GM21717 (cell line): ENCODE results near the gene TBC1D5.
A peak's percentile ranks its signal among the peaks of the same experiment; 100 is the strongest.

ENCODE experiments used
- ATAC-seq: cut with Tn5 transposase; IDR thresholded peaks from one replicate; pipeline ENCODE4 v1.9.1; 2021; ENCODE audit warnings: mild to moderate bottlenecking, moderate library complexity; ENCODE audit not compliant: unreplicated experiment

TBC1D5 gene

GRCh38 chr3:17258823-17259436 lies 483.5 kb downstream of the TBC1D5 start:
- ATAC-seq: no peak

GRCh38 chr3:17257269-17257668 lies 485.2 kb downstream of the TBC1D5 start:
- no peak for ATAC-seq

GRCh38 chr3:17243621-17244020 lies 498.8 kb downstream of the TBC1D5 start:
- ATAC-seq: no peak

GRCh38 chr3:17239417-17239816 lies 503.0 kb downstream of the TBC1D5 start:
- no peak for ATAC-seq

GRCh38 chr3:17238023-17238422 lies 504.4 kb downstream of the TBC1D5 start:
- ATAC-seq: no peak

GRCh38 chr3:17235310-17235709 lies 507.1 kb downstream of the TBC1D5 start:
- no peak for ATAC-seq

- ATAC-seq: no peak
Observed at GRCh38 chr3:17234382-17234781, 508.0 kb downstream of the TBC1D5 start.

GRCh38 chr3:17233398-17233800 lies 509.0 kb downstream of the TBC1D5 start:
- peak; percentile 89 for ATAC-seq

- peak; percentile 50 for ATAC-seq
Observed at GRCh38 chr3:17232442-17232841, 510.0 kb downstream of the TBC1D5 start.

GRCh38 chr3:17231537-17232261 lies 510.7 kb downstream of the TBC1D5 start:
- no peak for ATAC-seq

GRCh38 chr3:17227472-17227871 lies 515.0 kb downstream of the TBC1D5 start:
- no peak for ATAC-seq

GRCh38 chr3:17221529-17221928 lies 520.9 kb downstream of the TBC1D5 start:
- ATAC-seq: no peak

- ATAC-seq: no peak
Observed at GRCh38 chr3:17219593-17219992, 522.8 kb downstream of the TBC1D5 start.

- ATAC-seq: no peak
Observed at GRCh38 chr3:17218587-17218986, 523.8 kb downstream of the TBC1D5 start.

GRCh38 chr3:17217588-17217987 lies 524.8 kb downstream of the TBC1D5 start:
- ATAC-seq: no peak

GRCh38 chr3:17213102-17213501 lies 529.3 kb downstream of the TBC1D5 start:
- ATAC-seq: no peak

- ATAC-seq: no peak
Observed at GRCh38 chr3:17207979-17208378, 534.5 kb downstream of the TBC1D5 start.

- no peak for ATAC-seq
Observed at GRCh38 chr3:17207019-17207418, 535.4 kb downstream of the TBC1D5 start.

- ATAC-seq: no peak
Observed at GRCh38 chr3:17204049-17204650, 538.3 kb downstream of the TBC1D5 start.

GRCh38 chr3:17201538-17201937 lies 540.9 kb downstream of the TBC1D5 start:
- ATAC-seq: no peak

- ATAC-seq: peak; percentile 78
Observed at GRCh38 chr3:17195856-17196604, 546.4 kb downstream of the TBC1D5 start.
